HepG2 (cell line): Measurements from ENCODE around the gene AGAP1. TPM values are rescaled to one million over a fixed set of nuclear protein-coding genes. Genes with fewer than 3 reads are reported as not detected.
A peak's percentile ranks its signal among the peaks of the same experiment; 100 is the strongest.

Experiments used
- IRF2 ChIP-seq: IDR thresholded peaks from 2 replicates; pipeline ENCODE4 v1.6.1; 2018; ENCODE audit warnings: missing genetic modification reagents, missing compliant biosample characterization
- KDM5A ChIP-seq: fragments of 200-600 bp; sonication (generic); IDR thresholded peaks from 2 replicates; pipeline ENCODE4 v1.7.0; 2018; ENCODE audit warnings: antibody characterized with exemption, mild to moderate bottlenecking, low read length, borderline replicate concordance
- MLLT10 ChIP-seq: sonication (generic); formaldehyde crosslinking; IDR thresholded peaks from 2 replicates; pipeline ENCODE4 v1.4.0; 2020; ENCODE audit warnings: missing genetic modification reagents
- PAF1 ChIP-seq: IDR thresholded peaks from 2 replicates; pipeline ENCODE4 v1.6.1; 2016; ENCODE audit warnings: missing genetic modification reagents, missing compliant biosample characterization
- PHF20 ChIP-seq: sonication (generic); formaldehyde crosslinking; IDR thresholded peaks from 2 replicates; pipeline ENCODE4 v1.5.0; 2020; ENCODE audit warnings: mild to moderate bottlenecking, missing genetic modification reagents
- RBAK ChIP-seq: sonication (generic); formaldehyde crosslinking; IDR thresholded peaks from 2 replicates; pipeline ENCODE4 v1.5.1; 2020; ENCODE audit warnings: mild to moderate bottlenecking, missing genetic modification reagents
- RFX1 ChIP-seq: fragments of 450-650 bp; IDR thresholded peaks from 2 replicates; pipeline ENCODE4 v1.6.1; 2017
- SNAPC2 ChIP-seq: sonication (generic); formaldehyde crosslinking; IDR thresholded peaks from 2 replicates; pipeline ENCODE4 v1.8.1; 2022; ENCODE audit warnings: mild to moderate bottlenecking, missing genetic modification reagents
- SP140L ChIP-seq: sonication (generic); formaldehyde crosslinking; IDR thresholded peaks from 2 replicates; pipeline ENCODE4 v1.4.0; 2020; ENCODE audit warnings: missing genetic modification reagents, borderline replicate concordance
- SP4 ChIP-seq: sonication (generic); formaldehyde crosslinking; IDR thresholded peaks from 2 replicates; pipeline ENCODE4 v1.8.1; 2023; ENCODE audit warnings: mild to moderate bottlenecking, missing genetic modification reagents
- TCF12 ChIP-seq, 2 experiments: fragments of 450-650 bp in 1 of 2; sonication (generic) in 1 of 2; formaldehyde crosslinking in 1 of 2; IDR thresholded peaks; 2 replicates each; pipeline versions ENCODE4 v1.6.1 to v1.8.0; 2017 to 2022; ENCODE audit warnings: antibody characterized with exemption in 1 of 2, mild to moderate bottlenecking in 1 of 2, missing genetic modification reagents in 1 of 2, moderate library complexity in 1 of 2
- TCF7L2 ChIP-seq: IDR thresholded peaks from 2 replicates; pipeline ENCODE4 v1.6.1; 2011; ENCODE audit warnings: mild to moderate bottlenecking, low read depth, low read length, moderate library complexity
- TP53 ChIP-seq: sonication (generic); formaldehyde crosslinking; conservative IDR thresholded peaks from 2 replicates; pipeline ENCODE4 v1.4.0; 2020; ENCODE audit warnings: missing genetic modification reagents
- TSC22D2 ChIP-seq: sonication (generic); formaldehyde crosslinking; IDR thresholded peaks from 2 replicates; pipeline ENCODE4 v1.5.1; 2020; ENCODE audit warnings: missing genetic modification reagents, mild to moderate bottlenecking, borderline replicate concordance
- ZNF556 ChIP-seq: sonication (generic); formaldehyde crosslinking; IDR thresholded peaks from 2 replicates; pipeline ENCODE4 v1.4.0; 2020; ENCODE audit warnings: mild to moderate bottlenecking, missing genetic modification reagents, borderline replicate concordance
- ZNF674 ChIP-seq: sonication (generic); formaldehyde crosslinking; IDR thresholded peaks from 2 replicates; pipeline ENCODE4 v1.5.0; 2020; ENCODE audit warnings: low read depth, mild to moderate bottlenecking, missing genetic modification reagents
- ZSCAN12 ChIP-seq: sonication (generic); formaldehyde crosslinking; IDR thresholded peaks from 2 replicates; pipeline ENCODE4 v1.9.0; 2021; ENCODE audit warnings: mild to moderate bottlenecking, missing genetic modification reagents
- ZSCAN22 ChIP-seq: sonication (generic); formaldehyde crosslinking; IDR thresholded peaks from 2 replicates; pipeline ENCODE4 v1.4.0; 2020; ENCODE audit warnings: mild to moderate bottlenecking, missing genetic modification reagents
- ZSCAN25 ChIP-seq: sonication (generic); formaldehyde crosslinking; IDR thresholded peaks from 2 replicates; pipeline ENCODE4 v1.8.0; 2022; ENCODE audit warnings: mild to moderate bottlenecking, missing genetic modification reagents
- polyA plus RNA-seq, 8 experiments: library from polyadenylated mRNA; depleted of rRNA in 3 of 8; stranded (reverse) in 7 of 8; unstranded in 1 of 8; fragments of >200 nt; fragmentation: Illumina TruSeq in 4 of 8; extraction: Trizol in 4 of 8; gene quantifications; 2 replicates each; pipeline versions ENCODE4 v1.2.1 to v1.2.3, GENCODE V29; 2011 to 2016; ENCODE audit warnings: low read depth in 4 of 8, missing spikeins in 1 of 8, mixed read lengths in 1 of 8; ENCODE audit not compliant: insufficient read depth in 1 of 8
- total RNA-seq, 5 experiments: library from RNA; depleted of rRNA; stranded (reverse); fragments of >200 nt; fragmentation: Illumina TruSeq; extraction: Trizol; gene quantifications; 2 replicates each; pipeline ENCODE4 v1.2.3, GENCODE V29; 2016; ENCODE audit warnings: low read depth in 1 of 5
- TF ChIP-seq, protein P1 (sequence below): sonication (generic); formaldehyde crosslinking; conservative IDR thresholded peaks from 2 replicates; pipeline ENCODE4 v1.8.1; 2023; ENCODE audit warnings: missing genetic modification reagents
- TF ChIP-seq, protein P2 (sequence below): sonication (generic); formaldehyde crosslinking; IDR thresholded peaks from 2 replicates; pipeline ENCODE4 v1.5.0; 2020; ENCODE audit warnings: missing genetic modification reagents, mild to moderate bottlenecking, borderline replicate concordance
- TF ChIP-seq, protein P3 (sequence below): sonication (generic); formaldehyde crosslinking; IDR thresholded peaks from 2 replicates; pipeline ENCODE4 v1.4.0; 2020; ENCODE audit warnings: mild to moderate bottlenecking, missing genetic modification reagents
- TF ChIP-seq, protein P4 (sequence below): sonication (generic); formaldehyde crosslinking; IDR thresholded peaks from 2 replicates; pipeline ENCODE4 v1.5.1; 2020; ENCODE audit warnings: mild to moderate bottlenecking, missing genetic modification reagents, moderate library complexity

Gene AGAP1
- total and polyA plus RNA-seq, 2 of the 13 experiments (the other 11 are each of a cell fraction or from before 2014, with no cell fraction given) = 21.2 to 32.7 TPM

DNA sequence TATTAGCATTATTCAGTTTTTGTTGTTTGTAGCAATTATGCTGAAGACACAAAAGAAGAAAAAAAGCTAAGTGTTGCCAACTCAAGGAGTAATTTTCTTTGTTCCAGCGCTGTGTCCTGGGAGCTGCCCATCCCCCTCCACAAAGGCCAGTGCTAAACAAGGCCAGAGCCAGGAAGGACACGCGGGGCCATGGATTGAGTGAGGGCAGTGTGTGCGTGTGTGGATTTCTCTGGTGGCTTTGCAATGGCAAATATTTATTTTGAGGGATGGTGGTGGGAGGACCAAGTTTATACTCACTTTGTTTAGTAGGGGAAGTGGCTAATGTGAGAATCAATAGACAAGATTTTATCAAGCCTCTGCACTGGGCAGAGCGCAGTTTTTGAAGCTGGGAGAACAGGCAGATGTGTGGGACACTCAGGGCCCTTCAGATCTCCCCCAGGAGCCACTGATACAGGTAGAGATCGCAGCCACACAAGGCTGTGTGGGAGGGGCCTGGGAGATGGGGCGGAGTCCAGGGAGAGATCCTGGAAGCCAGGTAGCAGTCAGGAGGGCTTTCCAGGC, 11.4 kb downstream of the AGAP1 start (continued):
- no peak for TF ChIP-seq PHF20 (CRISPR knock-in tag)
- TF ChIP-seq TCF7L2 = no peak
- 0 out of 2 replicates have a peak, but pooled peaks have one; percentile 32 for TF ChIP-seq ZSCAN25
- TF ChIP-seq PAF1 (CRISPR knock-in tag) = no peak
- TF ChIP-seq, protein P1, sequence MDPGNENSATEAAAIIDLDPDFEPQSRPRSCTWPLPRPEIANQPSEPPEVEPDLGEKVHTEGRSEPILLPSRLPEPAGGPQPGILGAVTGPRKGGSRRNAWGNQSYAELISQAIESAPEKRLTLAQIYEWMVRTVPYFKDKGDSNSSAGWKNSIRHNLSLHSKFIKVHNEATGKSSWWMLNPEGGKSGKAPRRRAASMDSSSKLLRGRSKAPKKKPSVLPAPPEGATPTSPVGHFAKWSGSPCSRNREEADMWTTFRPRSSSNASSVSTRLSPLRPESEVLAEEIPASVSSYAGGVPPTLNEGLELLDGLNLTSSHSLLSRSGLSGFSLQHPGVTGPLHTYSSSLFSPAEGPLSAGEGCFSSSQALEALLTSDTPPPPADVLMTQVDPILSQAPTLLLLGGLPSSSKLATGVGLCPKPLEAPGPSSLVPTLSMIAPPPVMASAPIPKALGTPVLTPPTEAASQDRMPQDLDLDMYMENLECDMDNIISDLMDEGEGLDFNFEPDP = no peak
- TF ChIP-seq TSC22D2 (CRISPR knock-in tag) = peak; percentile 56; the same call in 1 of the 2 replicates
- TF ChIP-seq ZSCAN12 = no peak
- peak; percentile 95 for TF ChIP-seq IRF2 (CRISPR knock-in tag)
- TF ChIP-seq, protein P2, sequence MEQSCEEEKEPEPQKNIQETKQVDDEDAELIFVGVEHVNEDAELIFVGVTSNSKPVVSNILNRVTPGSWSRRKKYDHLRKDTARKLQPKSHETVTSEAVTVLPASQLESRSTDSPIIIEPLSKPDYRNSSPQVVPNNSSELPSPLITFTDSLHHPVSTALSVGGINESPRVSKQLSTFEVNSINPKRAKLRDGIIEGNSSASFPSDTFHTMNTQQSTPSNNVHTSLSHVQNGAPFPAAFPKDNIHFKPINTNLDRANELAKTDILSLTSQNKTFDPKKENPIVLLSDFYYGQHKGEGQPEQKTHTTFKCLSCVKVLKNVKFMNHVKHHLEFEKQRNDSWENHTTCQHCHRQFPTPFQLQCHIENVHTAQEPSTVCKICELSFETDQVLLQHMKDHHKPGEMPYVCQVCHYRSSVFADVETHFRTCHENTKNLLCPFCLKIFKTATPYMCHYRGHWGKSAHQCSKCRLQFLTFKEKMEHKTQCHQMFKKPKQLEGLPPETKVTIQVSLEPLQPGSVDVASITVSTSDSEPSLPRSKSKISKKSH = no peak
- no peak for TF ChIP-seq TP53
- TF ChIP-seq ZNF556 (CRISPR knock-in tag) = peak; percentile 86; the same call in 1 of the 2 replicates
- TF ChIP-seq SP4 (CRISPR knock-in tag) = no peak
- no peak for TF ChIP-seq ZNF674
- TF ChIP-seq, protein P3, sequence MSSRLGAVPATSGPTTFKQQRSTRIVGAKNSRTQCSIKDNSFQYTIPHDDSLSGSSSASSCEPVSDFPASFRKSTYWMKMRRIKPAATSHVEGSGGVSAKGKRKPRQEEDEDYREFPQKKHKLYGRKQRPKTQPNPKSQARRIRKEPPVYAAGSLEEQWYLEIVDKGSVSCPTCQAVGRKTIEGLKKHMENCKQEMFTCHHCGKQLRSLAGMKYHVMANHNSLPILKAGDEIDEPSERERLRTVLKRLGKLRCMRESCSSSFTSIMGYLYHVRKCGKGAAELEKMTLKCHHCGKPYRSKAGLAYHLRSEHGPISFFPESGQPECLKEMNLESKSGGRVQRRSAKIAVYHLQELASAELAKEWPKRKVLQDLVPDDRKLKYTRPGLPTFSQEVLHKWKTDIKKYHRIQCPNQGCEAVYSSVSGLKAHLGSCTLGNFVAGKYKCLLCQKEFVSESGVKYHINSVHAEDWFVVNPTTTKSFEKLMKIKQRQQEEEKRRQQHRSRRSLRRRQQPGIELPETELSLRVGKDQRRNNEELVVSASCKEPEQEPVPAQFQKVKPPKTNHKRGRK (CRISPR knock-in tag) = no peak
- TF ChIP-seq, protein P4, sequence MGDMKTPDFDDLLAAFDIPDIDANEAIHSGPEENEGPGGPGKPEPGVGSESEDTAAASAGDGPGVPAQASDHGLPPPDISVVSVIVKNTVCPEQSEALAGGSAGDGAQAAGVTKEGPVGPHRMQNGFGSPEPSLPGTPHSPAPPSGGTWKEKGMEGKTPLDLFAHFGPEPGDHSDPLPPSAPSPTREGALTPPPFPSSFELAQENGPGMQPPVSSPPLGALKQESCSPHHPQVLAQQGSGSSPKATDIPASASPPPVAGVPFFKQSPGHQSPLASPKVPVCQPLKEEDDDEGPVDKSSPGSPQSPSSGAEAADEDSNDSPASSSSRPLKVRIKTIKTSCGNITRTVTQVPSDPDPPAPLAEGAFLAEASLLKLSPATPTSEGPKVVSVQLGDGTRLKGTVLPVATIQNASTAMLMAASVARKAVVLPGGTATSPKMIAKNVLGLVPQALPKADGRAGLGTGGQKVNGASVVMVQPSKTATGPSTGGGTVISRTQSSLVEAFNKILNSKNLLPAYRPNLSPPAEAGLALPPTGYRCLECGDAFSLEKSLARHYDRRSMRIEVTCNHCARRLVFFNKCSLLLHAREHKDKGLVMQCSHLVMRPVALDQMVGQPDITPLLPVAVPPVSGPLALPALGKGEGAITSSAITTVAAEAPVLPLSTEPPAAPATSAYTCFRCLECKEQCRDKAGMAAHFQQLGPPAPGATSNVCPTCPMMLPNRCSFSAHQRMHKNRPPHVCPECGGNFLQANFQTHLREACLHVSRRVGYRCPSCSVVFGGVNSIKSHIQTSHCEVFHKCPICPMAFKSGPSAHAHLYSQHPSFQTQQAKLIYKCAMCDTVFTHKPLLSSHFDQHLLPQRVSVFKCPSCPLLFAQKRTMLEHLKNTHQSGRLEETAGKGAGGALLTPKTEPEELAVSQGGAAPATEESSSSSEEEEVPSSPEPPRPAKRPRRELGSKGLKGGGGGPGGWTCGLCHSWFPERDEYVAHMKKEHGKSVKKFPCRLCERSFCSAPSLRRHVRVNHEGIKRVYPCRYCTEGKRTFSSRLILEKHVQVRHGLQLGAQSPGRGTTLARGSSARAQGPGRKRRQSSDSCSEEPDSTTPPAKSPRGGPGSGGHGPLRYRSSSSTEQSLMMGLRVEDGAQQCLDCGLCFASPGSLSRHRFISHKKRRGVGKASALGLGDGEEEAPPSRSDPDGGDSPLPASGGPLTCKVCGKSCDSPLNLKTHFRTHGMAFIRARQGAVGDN = peak; percentile 85
- no peak for TF ChIP-seq TCF12 (IDR thresholded peaks at IDR 0.05)
- no peak for TF ChIP-seq TCF12 (CRISPR knock-in tag; IDR thresholded peaks at IDR 0.05)
- no peak for TF ChIP-seq RFX1
- no peak for TF ChIP-seq KDM5A
- TF ChIP-seq MLLT10 (CRISPR knock-in tag) = no peak
- 0 out of 2 replicates have a peak, but pooled peaks have one; percentile 16 for TF ChIP-seq RBAK (CRISPR knock-in tag)
- TF ChIP-seq SNAPC2 (CRISPR knock-in tag) = 0 out of 2 replicates have a peak, but pooled peaks have one; percentile 40
- no peak for TF ChIP-seq ZSCAN22
- no peak for TF ChIP-seq SP140L (CRISPR knock-in tag)
